Renal cortex interstitium (tissue), 15 donors: ENCODE data around the gene ABI2. TPM values are rescaled to one million over a fixed set of nuclear protein-coding genes. Genes with fewer than 3 reads are reported as not detected.
"Not testable (repeated sequence)": the region's sequence is repeated elsewhere in the genome, so short reads cannot be mapped to it uniquely, and the experiment has no call there.

Experiments used
- DNase-seq, 11 donors: peaks; one replicate each; pipeline ENCODE4 v3.0.0-alpha.2; 2013; ENCODE audit warnings: low read depth in 9 of 11, low spot score in 4 of 11; ENCODE audit errors: extremely low read depth in 1 of 11
- long read RNA-seq, 16 experiments: transcript quantifications; one replicate each; lab custom pipeline, GENCODE V29; 2026
- polyA plus RNA-seq, 3 donors: library from polyadenylated mRNA; unstranded; fragments of 120-200 nt; gene quantifications; one replicate each; pipeline ENCODE4 v1.2.1, GENCODE V29; 2013; ENCODE audit not compliant: insufficient read length in 3 of 3

The ABI2 gene
- 10 to 100 TPM; 82.6 to 92.0 (median 90.4) TPM for polyA plus RNA-seq
- long read RNA-seq, donor 1, full-length matches to known transcripts = 5 of 11 reads
- long read RNA-seq, donor 1, partial matches to known transcripts = 6 of 11 reads
- long read RNA-seq, donor 1, other reads (novel, unspliced or antisense) = 0 of 11 reads
- long read RNA-seq, donor 2, full-length matches to known transcripts = 5 of 19 reads
- long read RNA-seq, donor 2, partial matches to known transcripts = 14 of 19 reads
- long read RNA-seq, donor 2, other reads (novel, unspliced or antisense) = 0 of 19 reads
- long read RNA-seq, donor 3, full-length matches to known transcripts = 12 of 26 reads
- long read RNA-seq, donor 3, partial matches to known transcripts = 5 of 26 reads
- long read RNA-seq, donor 3, other reads (novel, unspliced or antisense) = 9 of 26 reads
- long read RNA-seq, donor 4, full-length matches to known transcripts = 11 of 11 reads
- long read RNA-seq, donor 4, partial matches to known transcripts = 0 of 11 reads
- long read RNA-seq, donor 4, other reads (novel, unspliced or antisense) = 0 of 11 reads
- long read RNA-seq, donor 5 = 0 reads
- long read RNA-seq, donor 6, full-length matches to known transcripts = 13 of 22 reads
- long read RNA-seq, donor 6, partial matches to known transcripts = 9 of 22 reads
- long read RNA-seq, donor 6, other reads (novel, unspliced or antisense) = 0 of 22 reads
- long read RNA-seq, donor 7, full-length matches to known transcripts = 10 of 38 reads
- long read RNA-seq, donor 7, partial matches to known transcripts = 16 of 38 reads
- long read RNA-seq, donor 7, other reads (novel, unspliced or antisense) = 12 of 38 reads
- long read RNA-seq, donor 8, full-length matches to known transcripts = 13 of 23 reads
- long read RNA-seq, donor 8, partial matches to known transcripts = 10 of 23 reads
- long read RNA-seq, donor 8, other reads (novel, unspliced or antisense) = 0 of 23 reads
- long read RNA-seq, donor 9, full-length matches to known transcripts = 13 of 23 reads
- long read RNA-seq, donor 9, partial matches to known transcripts = 10 of 23 reads
- long read RNA-seq, donor 9, other reads (novel, unspliced or antisense) = 0 of 23 reads
- long read RNA-seq, donor 10, full-length matches to known transcripts = 12 of 24 reads
- long read RNA-seq, donor 10, partial matches to known transcripts = 12 of 24 reads
- long read RNA-seq, donor 10, other reads (novel, unspliced or antisense) = 0 of 24 reads
- long read RNA-seq, donor 11, full-length matches to known transcripts = 11 of 17 reads
- long read RNA-seq, donor 11, partial matches to known transcripts = 0 of 17 reads
- long read RNA-seq, donor 11, other reads (novel, unspliced or antisense) = 6 of 17 reads
- long read RNA-seq, donor 12, full-length matches to known transcripts = 5 of 5 reads
- long read RNA-seq, donor 12, partial matches to known transcripts = 0 of 5 reads
- long read RNA-seq, donor 12, other reads (novel, unspliced or antisense) = 0 of 5 reads
- long read RNA-seq, donor 13, full-length matches to known transcripts = 18 of 38 reads
- long read RNA-seq, donor 13, partial matches to known transcripts = 11 of 38 reads
- long read RNA-seq, donor 13, other reads (novel, unspliced or antisense) = 9 of 38 reads
- long read RNA-seq, donor 14, full-length matches to known transcripts = 5 of 5 reads
- long read RNA-seq, donor 14, partial matches to known transcripts = 0 of 5 reads
- long read RNA-seq, donor 14, other reads (novel, unspliced or antisense) = 0 of 5 reads
- long read RNA-seq, donor 15, full-length matches to known transcripts = 7 of 7 reads
- long read RNA-seq, donor 15, partial matches to known transcripts = 0 of 7 reads
- long read RNA-seq, donor 15, other reads (novel, unspliced or antisense) = 0 of 7 reads
- long read RNA-seq, donor 16, full-length matches to known transcripts = 28 of 61 reads
- long read RNA-seq, donor 16, partial matches to known transcripts = 15 of 61 reads
- long read RNA-seq, donor 16, other reads (novel, unspliced or antisense) = 18 of 61 reads

- peak; percentile 82 to 94 (median 91) for DNase-seq
Observed at GRCh38 chr2:203327901-203328759, at the start of gene ABI2. Gene ABI2 (plus strand): TSS chr2:203328394. CDS start chr2:203328515, 121 bp downstream.

- no peak for DNase-seq
Observed at GRCh38 chr2:203279288-203279687, 48.9 kb upstream of the ABI2 start.

- peak; percentile 32 to 77 (median 60) for DNase-seq
Observed at GRCh38 chr2:203280428-203281064, 47.6 kb upstream of the ABI2 start.

DNA sequence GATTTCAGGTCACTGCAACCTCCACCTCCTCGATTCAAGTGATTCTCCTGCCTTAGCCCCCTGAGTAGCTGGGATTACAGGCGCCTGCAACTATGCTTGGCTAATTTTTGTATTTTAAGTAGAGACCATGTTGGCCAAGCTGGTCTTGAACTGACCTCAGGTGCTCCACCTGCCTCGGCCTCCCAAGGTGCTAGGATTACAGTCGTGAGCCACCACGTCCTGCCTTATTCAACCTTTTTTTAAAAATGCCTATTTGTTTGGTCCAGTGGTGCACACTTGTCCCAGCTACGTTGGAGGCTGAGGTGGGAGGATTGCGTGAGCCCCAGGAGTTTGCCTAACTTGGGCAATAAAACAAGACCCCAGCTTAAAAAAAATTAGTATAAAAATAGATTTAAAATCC is 46.1 kb upstream of the ABI2 start:
- no peak for DNase-seq

DNA sequence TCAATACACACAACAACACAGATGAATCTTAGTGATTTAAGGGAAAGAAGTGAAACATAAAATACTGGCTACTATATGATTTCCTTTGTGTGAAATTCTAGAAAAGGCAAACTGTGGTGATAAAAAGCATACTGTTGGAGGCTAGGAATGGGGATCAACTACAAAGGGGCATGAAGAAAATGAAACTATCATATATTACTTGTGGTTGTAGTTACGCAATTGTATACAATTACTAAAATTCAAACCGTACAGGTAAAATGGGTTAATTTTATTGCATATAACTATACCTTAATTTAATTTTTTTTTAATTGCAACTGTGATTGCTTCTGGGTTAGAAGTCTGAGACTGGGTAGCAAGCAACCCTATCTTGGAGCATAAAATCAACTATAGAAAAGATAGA is 41.7 kb upstream of the ABI2 start:
- DNase-seq = no peak

DNA sequence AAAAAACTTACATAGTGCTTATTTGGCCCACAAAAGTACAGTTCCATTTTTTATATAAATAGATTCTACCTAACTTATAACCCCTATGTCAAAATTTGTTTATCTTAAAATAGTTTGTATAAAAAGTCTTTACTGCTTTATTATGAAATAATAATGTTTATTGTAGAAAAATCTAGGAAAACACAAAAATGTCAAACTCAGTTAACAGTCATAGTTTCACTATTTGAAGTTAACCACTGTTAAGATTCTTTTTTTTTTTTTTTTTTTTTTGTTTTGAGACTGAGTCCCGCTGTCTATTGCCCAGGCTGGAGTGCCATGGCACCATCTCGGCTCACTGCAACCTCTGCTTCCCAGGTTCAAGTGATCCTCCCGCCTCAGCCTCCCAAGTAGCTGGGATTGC is 26.5 kb upstream of the ABI2 start:
- DNase-seq = no peak

GRCh38 chr2:203302586-203302985 is 25.6 kb upstream of the ABI2 start:
- DNase-seq = not testable (repeated sequence)

DNA sequence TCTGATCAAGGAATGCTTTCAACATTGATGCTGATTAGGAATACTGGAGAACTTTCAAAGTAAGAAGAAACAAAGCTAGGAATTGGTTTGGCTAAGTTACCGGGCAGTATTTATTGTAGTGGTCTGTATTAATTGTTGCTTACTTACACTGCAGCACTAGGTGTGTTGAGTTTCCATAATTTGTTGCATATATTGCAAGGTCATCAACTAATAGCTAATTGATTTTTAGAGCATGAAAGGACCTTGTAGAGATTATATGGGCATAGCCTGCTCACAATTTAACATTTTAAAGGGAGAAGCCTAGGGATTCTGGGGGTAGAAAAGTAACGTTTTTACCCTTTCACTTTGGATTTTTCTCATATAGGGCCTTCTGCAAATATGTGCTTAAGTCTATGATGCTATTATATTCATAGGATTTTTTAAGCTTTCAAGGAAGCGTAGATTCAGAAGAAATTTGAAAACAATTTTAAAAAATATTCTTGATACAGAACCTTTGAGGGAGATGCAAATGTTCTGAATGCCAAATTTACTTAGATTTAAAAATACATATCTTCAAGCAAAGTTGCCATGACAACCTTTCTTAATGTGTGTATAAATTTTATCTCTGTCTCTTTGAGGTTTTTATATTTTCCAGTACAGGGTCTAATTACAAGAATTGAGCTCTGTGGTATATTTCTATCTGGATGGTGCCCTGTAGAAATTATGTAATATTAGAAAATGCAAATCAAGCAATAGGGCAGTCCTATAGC is 17.3 kb upstream of the ABI2 start:
- no peak for DNase-seq

GRCh38 chr2:203326356-203326755 is 1.8 kb upstream of the ABI2 start:
- DNase-seq = no peak

DNA sequence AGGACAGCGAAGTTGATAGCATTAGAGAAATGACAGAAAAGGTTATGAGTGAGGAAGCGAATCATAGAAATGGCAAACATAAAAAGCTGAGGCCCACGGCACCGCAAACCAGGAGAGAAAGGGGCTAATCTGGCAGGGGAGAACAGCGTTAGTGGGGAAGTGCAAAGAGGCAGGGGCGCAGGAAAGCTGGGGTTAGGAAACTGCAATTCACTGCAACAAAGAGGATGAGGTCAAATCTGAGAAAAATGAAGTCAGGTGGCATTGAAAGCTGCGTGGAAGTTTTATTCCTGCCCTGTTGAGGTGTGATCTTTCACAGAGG is 653 bp upstream of the ABI2 start:
- DNase-seq = no peak

DNA sequence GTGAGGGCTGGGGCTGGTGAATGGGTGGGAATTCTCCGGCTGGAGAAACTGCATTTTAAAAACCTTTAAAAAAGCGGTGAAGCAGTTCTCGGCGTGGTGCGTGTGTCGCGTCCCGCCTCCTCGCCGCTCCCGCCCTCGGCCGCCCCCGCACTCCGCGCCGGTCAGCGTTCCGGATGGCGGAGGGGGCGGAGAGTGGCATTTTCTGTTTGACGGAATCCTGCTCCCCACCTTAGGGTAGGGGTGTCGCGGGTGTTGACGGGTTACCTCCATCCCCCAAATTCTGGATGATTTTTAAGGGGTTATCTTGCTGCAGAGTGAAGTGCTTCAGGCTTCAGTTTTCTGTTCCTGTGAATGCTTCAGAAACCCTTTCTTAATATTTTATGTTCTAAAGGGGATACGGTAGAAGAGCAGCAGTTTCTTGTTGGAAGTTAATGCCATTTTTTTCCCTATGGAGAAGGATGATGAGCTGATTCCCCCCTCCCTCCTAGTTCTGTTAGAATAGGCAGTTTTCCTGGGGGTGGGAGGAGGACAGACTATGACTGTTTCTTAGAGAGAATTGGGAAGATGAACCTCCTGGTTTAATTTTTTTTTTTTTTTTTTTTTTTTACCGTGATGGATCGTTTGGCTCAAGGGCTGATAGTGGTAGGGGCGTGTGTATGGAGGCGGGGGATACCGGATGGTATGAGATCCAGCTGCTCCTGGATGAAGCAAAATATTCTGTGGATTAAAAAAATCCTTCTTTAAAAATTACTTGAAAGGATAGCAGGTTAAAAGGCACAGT is 756 bp downstream of the ABI2 start:
- DNase-seq = peak in 8 of 11 donors; percentile 32 to 62 (median 42)

DNA sequence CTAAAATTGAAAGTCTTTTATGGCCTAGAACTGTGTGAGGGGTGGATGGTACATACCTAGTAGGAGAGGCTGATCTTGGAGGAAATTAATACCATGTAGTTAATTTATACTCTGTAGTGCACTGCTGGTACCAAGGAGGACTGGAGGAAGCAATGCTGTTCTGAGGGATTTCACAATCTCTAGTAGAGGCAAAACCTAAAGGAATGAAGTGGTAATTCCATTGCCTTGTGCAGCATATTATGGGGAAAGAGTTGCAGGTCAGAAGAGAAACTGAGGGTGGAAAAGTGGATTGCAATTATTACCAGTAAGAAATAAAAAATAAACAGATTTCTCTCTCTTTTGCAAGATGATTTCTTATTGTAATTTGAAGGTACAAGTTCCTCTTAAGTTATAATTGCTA is 2.2 kb downstream of the ABI2 start:
- no peak for DNase-seq

DNA sequence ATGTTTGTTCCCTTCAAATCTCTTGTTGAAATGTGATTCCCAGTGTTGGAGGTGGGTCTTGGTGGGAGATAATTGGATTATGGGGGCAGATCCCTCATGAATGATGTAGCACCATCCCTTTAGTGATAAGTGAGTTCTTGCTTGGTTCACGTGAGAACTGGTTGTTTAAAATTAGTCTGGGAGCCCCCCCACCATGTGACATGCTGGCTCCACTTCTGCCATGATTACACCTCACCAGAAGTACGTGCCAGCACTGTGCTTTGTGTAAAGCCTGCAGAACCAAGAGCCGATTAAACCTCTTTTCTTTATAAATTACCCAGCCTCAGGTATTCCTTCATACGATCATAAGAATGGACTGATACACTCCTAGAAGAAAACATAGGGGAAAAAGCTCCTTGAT is 10.1 kb downstream of the ABI2 start:
- no peak for DNase-seq

- no peak for DNase-seq
Observed at GRCh38 chr2:203340791-203341487, 12.7 kb downstream of the ABI2 start.
